HepG2 (cell line): ENCODE data around the gene ST3GAL5. TPM values are rescaled to one million over a fixed set of nuclear protein-coding genes. Genes with fewer than 3 reads are reported as not detected.
A peak's percentile ranks its signal among the peaks of the same experiment; 100 is the strongest.

Source experiments
- ATAC-seq: fragments of 200-7000 bp; cut with Tn5 transposase; 3 replicates; pipeline ENCODE4 v1.9.1; 2020; ENCODE audit warnings: mild to moderate bottlenecking, moderate library complexity
- BruUV-seq: library from RNA; stranded (reverse); fragments of 400-500 nt; replicated peaks from 2 replicates; lab custom pipeline; 2021; lab: Mats Ljungman, UMichigan
- CTCF ChIA-PET: fragments of 300-600 bp; formaldehyde crosslinking; extraction: SDS; loops from one replicate; lab custom pipeline; 2021; ENCODE audit warnings: low total read pairs, inconsistent platforms, low intra/inter-chr PET ratio; lab: Yijun Ruan, JAX
- POLR2A ChIA-PET: fragments of 350-600 bp; sonication (Branson Sonifier 250); formaldehyde crosslinking; loops from one replicate; lab custom pipeline; 2020; ENCODE audit warnings: antibody characterized with exemption, inconsistent platforms; lab: Yijun Ruan, JAX
- DNase-seq: peaks from one replicate; pipeline ENCODE4 v3.0.0-alpha.2; 2015; ENCODE audit warnings: low spot score
- FAIRE-seq: peaks from 3 replicates; lab custom pipeline; 2011; peaks lifted over from hg19 to GRCh38; lab: Jason Lieb, UNC
- H2AFZ ChIP-seq: one replicate; pipeline ENCODE4 v1.6.1; 2011; ENCODE audit warnings: low read length, inconsistent platforms
- H3K27ac ChIP-seq: fragments of 300-600 bp; 3 replicates; pipeline ENCODE4 v1.8.0; 2011; ENCODE audit warnings: mixed run types, mild to moderate bottlenecking, mixed read lengths, low read length, inconsistent platforms; ENCODE audit not compliant: insufficient read depth; ENCODE audit errors: extremely low read length
- H3K27me3 ChIP-seq, 2 experiments: fragments of 200-600 bp in 1 of 2; 2 replicates in 1 of 2; 3 replicates in 1 of 2; pipeline versions ENCODE4 v1.6.0 to v1.8.0; 2011; ENCODE audit warnings: low read length in 2 of 2, mild to moderate bottlenecking in 2 of 2, moderate library complexity in 2 of 2, inconsistent platforms in 1 of 2; ENCODE audit not compliant: insufficient read depth in 2 of 2, control insufficient read depth in 1 of 2
- H3K36me3 ChIP-seq, 2 experiments: fragments of 200-600 bp in 1 of 2; replicated peaks in 1 of 2; 2 replicates in 1 of 2; 3 replicates in 1 of 2; pipeline versions ENCODE4 v1.5.1 to v1.8.0; 2011; ENCODE audit warnings: low read length in 2 of 2, inconsistent platforms in 1 of 2; ENCODE audit not compliant: insufficient read depth in 2 of 2, control insufficient read depth in 1 of 2
- H3K4me1 ChIP-seq: 2 replicates; pipeline ENCODE4 v1.5.1; 2012; ENCODE audit warnings: low read length, inconsistent platforms; ENCODE audit not compliant: insufficient read depth
- H3K4me2 ChIP-seq: 2 replicates; pipeline ENCODE4 v1.6.0; 2011; ENCODE audit warnings: low read depth, low read length, inconsistent platforms
- H3K4me3 ChIP-seq, 3 experiments: fragments of 200-600 bp in 1 of 3; sonication (generic), shearing (Covaris generic) in 1 of 3; replicated peaks in 1 of 3; 2 replicates each; pipeline ENCODE4 v1.5.1; 2011 to 2016; ENCODE audit warnings: low read length in 3 of 3, inconsistent platforms in 2 of 3, low read depth in 2 of 3, mild to moderate bottlenecking in 2 of 3, control low read depth in 1 of 3, mixed read lengths in 1 of 3; ENCODE audit not compliant: insufficient read depth in 1 of 3
- H3K79me2 ChIP-seq: one replicate; pipeline ENCODE4 v1.6.1; 2011; ENCODE audit warnings: low read length, inconsistent platforms; ENCODE audit not compliant: insufficient read depth
- H3K9ac ChIP-seq: 2 replicates; pipeline ENCODE4 v1.6.0; 2011; ENCODE audit warnings: mild to moderate bottlenecking, low read depth, low read length, inconsistent platforms; ENCODE audit not compliant: insufficient read depth
- H3K9me3 ChIP-seq: 2 replicates; pipeline ENCODE4 v1.5.1; 2012; ENCODE audit warnings: mild to moderate bottlenecking, low read length
- H4K20me1 ChIP-seq: 2 replicates; pipeline ENCODE4 v1.6.0; 2011; ENCODE audit warnings: inconsistent platforms, mild to moderate bottlenecking, low read length, moderate library complexity; ENCODE audit not compliant: insufficient read depth
- ARID5B ChIP-seq: IDR thresholded peaks from 2 replicates; pipeline ENCODE4 v1.4.0; 2020; ENCODE audit warnings: mild to moderate bottlenecking, missing genetic modification reagents
- FOXA1 ChIP-seq, 2 experiments: fragments of 450-650 bp in 1 of 2; sonication (generic) in 1 of 2; formaldehyde crosslinking in 1 of 2; IDR thresholded peaks; 2 replicates each; pipeline versions ENCODE4 v1.4.0 to v1.6.1; 2016 to 2020; ENCODE audit warnings: missing genetic modification reagents in 1 of 2
- FOXM1 ChIP-seq: sonication (generic); formaldehyde crosslinking; IDR thresholded peaks from 2 replicates; pipeline ENCODE4 v1.5.0; 2020; ENCODE audit warnings: missing genetic modification reagents
- JUN ChIP-seq: sonication (generic); formaldehyde crosslinking; IDR thresholded peaks from 2 replicates; pipeline ENCODE4 v1.4.0; 2020; ENCODE audit warnings: mild to moderate bottlenecking, missing genetic modification reagents
- KLF9 ChIP-seq: IDR thresholded peaks from 2 replicates; pipeline ENCODE4 v1.6.1; 2016; ENCODE audit warnings: low read depth
- MYPOP ChIP-seq: sonication (generic); formaldehyde crosslinking; IDR thresholded peaks from 2 replicates; pipeline ENCODE4 v1.8.1; 2023; ENCODE audit warnings: mild to moderate bottlenecking, moderate library complexity, missing genetic modification reagents
- PHF21A ChIP-seq: sonication (generic); formaldehyde crosslinking; IDR thresholded peaks from 2 replicates; pipeline ENCODE4 v1.5.0; 2020; ENCODE audit warnings: mild to moderate bottlenecking, missing genetic modification reagents
- POLR2AphosphoS2 ChIP-seq: IDR thresholded peaks from 2 replicates; pipeline ENCODE4 v1.6.1; 2011; ENCODE audit warnings: low read depth, low read length, improper control_type of control experiment
- RFXAP ChIP-seq: sonication (generic); formaldehyde crosslinking; IDR thresholded peaks from 2 replicates; pipeline ENCODE4 v1.4.0; 2020; ENCODE audit warnings: missing genetic modification reagents, borderline replicate concordance
- SOX6 ChIP-seq, 2 experiments: fragments of 450-650 bp in 1 of 2; sonication (generic) in 1 of 2; formaldehyde crosslinking in 1 of 2; IDR thresholded peaks; 2 replicates each; pipeline versions ENCODE4 v1.4.0 to v1.6.1; 2017 to 2020; ENCODE audit warnings: antibody characterized with exemption in 1 of 2, mild to moderate bottlenecking in 1 of 2, missing genetic modification reagents in 1 of 2
- SRF ChIP-seq: IDR thresholded peaks from 2 replicates; pipeline ENCODE4 v1.6.1; 2011; ENCODE audit warnings: mild to moderate bottlenecking, low read depth, low read length, moderate library complexity
- ZMYM4 ChIP-seq: sonication (generic); formaldehyde crosslinking; IDR thresholded peaks from 2 replicates; pipeline ENCODE4 v1.8.1; 2023; ENCODE audit warnings: mild to moderate bottlenecking, missing genetic modification reagents
- ZNF441 ChIP-seq: sonication (generic); formaldehyde crosslinking; IDR thresholded peaks from 2 replicates; pipeline ENCODE4 v1.7.0; 2021; ENCODE audit warnings: missing genetic modification reagents, borderline replicate concordance
- ZNF598 ChIP-seq: sonication (generic); formaldehyde crosslinking; IDR thresholded peaks from 2 replicates; pipeline ENCODE4 v1.5.1; 2020; ENCODE audit warnings: mild to moderate bottlenecking, missing genetic modification reagents, borderline replicate concordance
- ZNF710 ChIP-seq: sonication (generic); formaldehyde crosslinking; IDR thresholded peaks from 2 replicates; pipeline ENCODE4 v1.5.0; 2020; ENCODE audit warnings: mild to moderate bottlenecking, missing genetic modification reagents, borderline replicate concordance
- ZNF724P ChIP-seq: sonication (generic); formaldehyde crosslinking; IDR thresholded peaks from 2 replicates; pipeline ENCODE4 v1.8.0; 2022; ENCODE audit warnings: missing genetic modification reagents, borderline replicate concordance
- WGBS: methylation state at CpG from one replicate; pipeline ENCODE4 v1.1.6; 2017; ENCODE audit warnings: low lambda C conversion rate; 5-methylcytosine and 5-hydroxymethylcytosine counted together
- in situ Hi-C: cut with HindIII; loops from 2 replicates; pipeline ENCODE4 v1.10.0; 2017; ENCODE audit warnings: low pct_unique_long_range_greater_than_20kb; ENCODE audit not compliant: extremely low pct_ligation_motif_present
- intact Hi-C: fragments of 100-400 bp; cut with micrococcal nuclease; formaldehyde crosslinking; loops from one replicate; pipeline ENCODE4 v1.10.0; 2022; ENCODE audit not compliant: unreplicated experiment
- polyA plus RNA-seq, 8 experiments: library from polyadenylated mRNA; depleted of rRNA in 3 of 8; stranded (reverse) in 7 of 8; unstranded in 1 of 8; fragments of >200 nt; fragmentation: Illumina TruSeq in 4 of 8; extraction: Trizol in 4 of 8; gene quantifications; 2 replicates each; pipeline versions ENCODE4 v1.2.1 to v1.2.3, GENCODE V29; 2011 to 2016; ENCODE audit warnings: low read depth in 4 of 8, missing spikeins in 1 of 8, mixed read lengths in 1 of 8; ENCODE audit not compliant: insufficient read depth in 1 of 8
- total RNA-seq, 5 experiments: library from RNA; depleted of rRNA; stranded (reverse); fragments of >200 nt; fragmentation: Illumina TruSeq; extraction: Trizol; gene quantifications; 2 replicates each; pipeline ENCODE4 v1.2.3, GENCODE V29; 2016; ENCODE audit warnings: low read depth in 1 of 5

ST3GAL5 gene
- total and polyA plus RNA-seq, 2 of the 13 experiments (the other 11 are each of a cell fraction or from before 2014, with no cell fraction given): 1.3 to 2.0 TPM

GRCh38 chr2:85889627-85890281 lies 964 bp upstream of the ST3GAL5 start:
- H2AFZ ChIP-seq: peak overlapping the region; percentile 91
- ChIA-PET POLR2A (interaction anchor here (1.4 kb wide), 1 partner anchor 216 kb away, joined by 3 read pairs; the partner anchor contains the start of genes POLR1A and PTCD3), CTCF (interaction anchor here (1.4 to 1.7 kb wide), 2 partner anchors 62 to 161 kb away, joined by 3 to 9 read pairs; no protein-coding TSS in a partner anchor)
- no peaks in the 10 kb centered on the region for H3K36me3 ChIP-seq
- H3K79me2 ChIP-seq: no peaks in the 10 kb centered on the region
- peak overlapping the region; percentile 89 for H3K4me2 ChIP-seq
- in situ Hi-C loops: no loop called here
- no peak for FAIRE-seq
- no peak for DNase-seq
- intact Hi-C loops: loop anchor here (1.0 to 2.0 kb wide), 2 partner anchors 133 to 191 kb away; no protein-coding TSS in a partner anchor
- H3K9ac ChIP-seq: peak overlapping the region; percentile 40; the same call in 1 of the 2 replicates
- peaks cover 4 to 28% of the 10 kb centered on the region in 2 experiments for H3K27me3 ChIP-seq
- H4K20me1 ChIP-seq: no peaks in the 10 kb centered on the region
- H3K4me3 ChIP-seq: peak overlapping the region; percentile 58 to 80 (median 69)
- ATAC-seq: no peak
- H3K4me1 ChIP-seq: peaks cover 25% of the 10 kb centered on the region
- BruUV-seq: no TSS peak
- H3K9me3 ChIP-seq: no peaks in the 10 kb centered on the region
- 3% methylated on average over 22 of the region's 22 CpGs for WGBS
- no peak overlapping the region for H3K27ac ChIP-seq
- no peak for TF ChIP-seq POLR2AphosphoS2
- no peak for TF ChIP-seq RFXAP (CRISPR knock-in tag)
- no peak for TF ChIP-seq FOXA1 (IDR thresholded peaks at IDR 0.05)
- TF ChIP-seq FOXA1 (CRISPR knock-in tag; IDR thresholded peaks at IDR 0.05): 0 out of 2 replicates have a peak, but pooled peaks have one; percentile 3
- TF ChIP-seq JUN (CRISPR knock-in tag): no peak
- 0 out of 2 replicates have a peak, but pooled peaks have one; percentile 49 for TF ChIP-seq ZNF724P (CRISPR knock-in tag)
- peak; percentile 42; the same call in 1 of the 2 replicates for TF ChIP-seq ZNF598 (CRISPR knock-in tag)
- 0 out of 2 replicates have a peak, but pooled peaks have one; percentile 3 for TF ChIP-seq ZNF441 (CRISPR knock-in tag)
- no peak for TF ChIP-seq SRF
- no peak for TF ChIP-seq ZNF710 (CRISPR knock-in tag)
- 0 out of 2 replicates have a peak, but pooled peaks have one; percentile 21 for TF ChIP-seq PHF21A
- 0 out of 2 replicates have a peak, but pooled peaks have one; percentile 24 for TF ChIP-seq ZMYM4 (CRISPR knock-in tag)
- peak; percentile 22; the same call in 1 of the 2 replicates for TF ChIP-seq ARID5B (CRISPR knock-in tag)
- no peak for TF ChIP-seq FOXM1
- TF ChIP-seq MYPOP (CRISPR knock-in tag): 0 out of 2 replicates have a peak, but pooled peaks have one; percentile 4
- no peak for TF ChIP-seq SOX6 (IDR thresholded peaks at IDR 0.05)
- TF ChIP-seq SOX6 (CRISPR knock-in tag; IDR thresholded peaks at IDR 0.05): 0 out of 2 replicates have a peak, but pooled peaks have one; percentile 19
- TF ChIP-seq KLF9 (CRISPR knock-in tag): no peak
